Astrocyte (in vitro differentiated cells and primary cell): Measurements from ENCODE around the gene MAP2K7. TPM values are rescaled to one million over a fixed set of nuclear protein-coding genes. Genes with fewer than 3 reads are reported as not detected.

Source experiments
- DNase-seq: peaks from one replicate; pipeline ENCODE4 v3.0.0-alpha.2; 2010; ENCODE audit warnings: low read depth
- FAIRE-seq: peaks from 2 replicates; lab custom pipeline; 2011; peaks lifted over from hg19 to GRCh38; lab: Jason Lieb, UNC
- H2AFZ ChIP-seq: 2 replicates; pipeline ENCODE4 v1.6.0; 2012; ENCODE audit warnings: low read depth, low read length, inconsistent platforms
- H3K27ac ChIP-seq: 2 replicates; pipeline ENCODE4 v1.5.1; 2011; ENCODE audit warnings: low read depth, low read length, inconsistent platforms
- H3K27me3 ChIP-seq: 2 replicates; pipeline ENCODE4 v1.6.0; 2011; ENCODE audit warnings: low read length, inconsistent platforms; ENCODE audit not compliant: insufficient read depth
- H3K36me3 ChIP-seq: 2 replicates; pipeline ENCODE4 v1.5.1; 2011; ENCODE audit warnings: low read length, inconsistent platforms; ENCODE audit not compliant: insufficient read depth
- H3K4me1 ChIP-seq: 2 replicates; pipeline ENCODE4 v1.5.1; 2011; ENCODE audit warnings: low read length, inconsistent platforms; ENCODE audit not compliant: insufficient read depth
- H3K4me2 ChIP-seq: 2 replicates; pipeline ENCODE4 v1.6.0; 2012; ENCODE audit warnings: low read length, inconsistent platforms
- H3K4me3 ChIP-seq: 2 replicates; pipeline ENCODE4 v1.5.1; 2011; ENCODE audit warnings: low read depth, mild to moderate bottlenecking, low read length, inconsistent platforms; ENCODE audit not compliant: insufficient read depth
- H3K79me2 ChIP-seq: 2 replicates; pipeline ENCODE4 v1.6.0; 2012; ENCODE audit warnings: mild to moderate bottlenecking, low read length, inconsistent platforms; ENCODE audit not compliant: insufficient read depth
- H3K9ac ChIP-seq: 2 replicates; pipeline ENCODE4 v1.6.0; 2012; ENCODE audit warnings: mild to moderate bottlenecking, low read length, inconsistent platforms
- H3K9me3 ChIP-seq: 2 replicates; pipeline ENCODE4 v1.5.1; 2012; ENCODE audit warnings: low read depth, mild to moderate bottlenecking, low read length, inconsistent platforms; ENCODE audit not compliant: insufficient read depth
- H4K20me1 ChIP-seq: 2 replicates; pipeline ENCODE4 v1.6.0; 2012; ENCODE audit warnings: low read length, inconsistent platforms; ENCODE audit not compliant: insufficient read depth
- H3K27ac Mint-ChIP-seq: one replicate; pipeline ENCODE4 v1.8.0; 2021; ENCODE audit warnings: mild to moderate bottlenecking, mixed read lengths; ENCODE audit not compliant: unreplicated experiment
- H3K27me3 Mint-ChIP-seq: one replicate; pipeline ENCODE4 v1.8.0; 2021; ENCODE audit warnings: low read depth, mixed read lengths; ENCODE audit not compliant: unreplicated experiment
- H3K36me3 Mint-ChIP-seq: one replicate; pipeline ENCODE4 v1.8.0; 2021; ENCODE audit warnings: low read depth, mixed read lengths; ENCODE audit not compliant: unreplicated experiment
- H3K4me1 Mint-ChIP-seq: one replicate; pipeline ENCODE4 v1.8.0; 2021; ENCODE audit warnings: low read depth, mixed read lengths; ENCODE audit not compliant: unreplicated experiment
- H3K4me3 Mint-ChIP-seq: one replicate; pipeline ENCODE4 v1.8.0; 2021; ENCODE audit warnings: mild to moderate bottlenecking, moderate library complexity, mixed read lengths; ENCODE audit not compliant: unreplicated experiment
- H3K9me3 Mint-ChIP-seq: one replicate; pipeline ENCODE4 v1.8.0; 2021; ENCODE audit warnings: mild to moderate bottlenecking, mixed read lengths; ENCODE audit not compliant: unreplicated experiment
- CTCF ChIP-seq: IDR thresholded peaks from 2 replicates; pipeline ENCODE4 v1.5.1; 2011; ENCODE audit warnings: low read depth, mild to moderate bottlenecking, inconsistent platforms, low read length, moderate library complexity; ENCODE audit not compliant: insufficient read depth
- EZH2 ChIP-seq: IDR thresholded peaks from 2 replicates; pipeline ENCODE4 v1.6.1; 2012; ENCODE audit warnings: mild to moderate bottlenecking, low read length, inconsistent platforms; ENCODE audit not compliant: insufficient read depth
- total RNA-seq: library from RNA; stranded (reverse); gene quantifications from 2 replicates; pipeline ENCODE4 v1.2.1, GENCODE V29; 2021

The MAP2K7 gene
- total RNA-seq, 1 donor from 2014 or later = 22.9 TPM

DNA sequence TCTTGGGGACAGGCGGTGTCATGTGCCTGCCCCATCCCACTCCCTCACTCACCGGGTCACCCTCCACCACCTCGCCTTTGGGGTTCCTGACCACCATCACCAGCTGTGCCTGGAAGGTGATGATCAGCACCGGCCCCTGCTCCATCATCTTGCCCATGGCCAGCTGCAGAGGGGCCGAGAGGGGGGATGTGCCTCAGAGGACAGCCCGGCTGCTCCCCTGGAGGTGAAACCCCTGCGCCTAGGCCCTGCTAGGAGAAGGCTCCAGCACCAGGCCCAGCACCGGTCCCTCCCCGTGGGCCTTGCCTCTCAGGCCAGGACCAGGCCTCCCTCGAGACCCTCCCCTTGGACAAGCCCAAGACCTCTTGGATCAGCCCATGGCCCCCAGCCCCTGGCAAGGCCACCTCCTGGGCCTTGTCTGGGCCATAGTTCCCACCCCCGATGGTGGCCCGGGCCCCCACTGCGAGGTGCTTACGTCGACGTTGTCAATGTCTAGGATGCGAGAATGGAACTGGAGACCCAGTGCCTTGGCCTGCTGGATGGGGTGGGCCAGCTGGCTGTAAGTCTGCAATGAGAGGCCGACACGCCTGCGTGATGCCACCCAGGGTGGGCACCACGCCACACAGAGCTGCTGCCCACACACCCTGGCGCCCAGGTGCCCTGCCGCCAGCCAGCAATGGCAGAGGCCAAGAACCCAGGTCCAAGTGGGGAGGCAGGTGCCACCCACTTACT is 24.1 kb downstream of the MAP2K7 start:
- no peaks in the 10 kb centered on the region for H3K27me3 ChIP-seq
- Mint-ChIP-seq H3K9me3 (no peaks in the 10 kb centered on the region), H3K27me3 (no peaks in the 10 kb centered on the region), H3K4me3 (no peak overlapping the region), H3K27ac (peak overlapping the region; percentile 95), H3K36me3 (peaks cover 7% of the 10 kb centered on the region), H3K4me1 (peaks cover 16% of the 10 kb centered on the region)
- peaks cover 14% of the 10 kb centered on the region for H4K20me1 ChIP-seq
- H3K9me3 ChIP-seq = no peaks in the 10 kb centered on the region
- no peak overlapping the region for H2AFZ ChIP-seq
- H3K27ac ChIP-seq = peak overlapping the region; percentile 87
- H3K4me2 ChIP-seq = peak overlapping the region; percentile 71
- H3K36me3 ChIP-seq = peaks cover 3% of the 10 kb centered on the region
- no peak overlapping the region for H3K4me3 ChIP-seq
- H3K9ac ChIP-seq = peak overlapping the region; percentile 76
- DNase-seq (no peak), FAIRE-seq (no peak)
- TF ChIP-seq CTCF = no peak
- no peak for TF ChIP-seq EZH2
- peaks cover 32% of the 10 kb centered on the region for H3K4me1 ChIP-seq
- H3K79me2 ChIP-seq = no peaks in the 10 kb centered on the region

DNA sequence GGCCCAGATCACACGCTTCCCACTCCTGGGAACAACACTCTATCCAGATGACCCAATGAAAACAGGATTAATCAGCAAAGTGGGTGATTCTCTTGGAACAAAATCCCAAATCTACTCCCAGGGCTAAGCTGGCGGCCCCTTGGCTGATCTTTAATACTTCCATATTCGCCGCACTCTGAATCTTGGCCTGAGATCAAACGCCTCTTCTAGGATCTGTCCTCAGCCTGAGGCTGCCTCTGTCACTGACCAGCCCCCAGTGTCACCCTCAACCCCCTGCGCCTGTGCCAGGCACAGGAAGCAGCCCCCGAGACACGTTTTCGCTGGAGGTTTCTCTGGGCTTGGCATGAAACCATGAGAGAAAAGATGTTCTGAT is 24.6 kb downstream of the MAP2K7 start:
- H3K4me1 Mint-ChIP-seq = peaks cover 16% of the 10 kb centered on the region
- H3K27ac Mint-ChIP-seq = peak overlapping the region; percentile 95
- no peak for FAIRE-seq
- H3K4me3 ChIP-seq = peak overlapping the region; percentile 23
- H3K79me2 ChIP-seq = no peaks in the 10 kb centered on the region
- H3K27me3 ChIP-seq = no peaks in the 10 kb centered on the region
- H3K27ac ChIP-seq = peak overlapping the region; percentile 87
- H3K36me3 ChIP-seq = peaks cover 2% of the 10 kb centered on the region
- peaks cover 13% of the 10 kb centered on the region for H4K20me1 ChIP-seq
- no peaks in the 10 kb centered on the region for H3K9me3 ChIP-seq
- H2AFZ ChIP-seq = no peak overlapping the region
- H3K27me3 Mint-ChIP-seq = no peaks in the 10 kb centered on the region
- H3K4me2 ChIP-seq = peak overlapping the region; percentile 71
- H3K9ac ChIP-seq = peak overlapping the region; percentile 76
- TF ChIP-seq CTCF (no peak), EZH2 (no peak)
- H3K36me3 Mint-ChIP-seq = peaks cover 7% of the 10 kb centered on the region
- H3K9me3 Mint-ChIP-seq = no peaks in the 10 kb centered on the region
- peaks cover 32% of the 10 kb centered on the region for H3K4me1 ChIP-seq
- peak overlapping the region; percentile 78 for H3K4me3 Mint-ChIP-seq
- no peak for DNase-seq
